Psoas muscle (tissue), 8 donors: Measurements from ENCODE around the gene RSRP1. TPM values are rescaled to one million over a fixed set of nuclear protein-coding genes. Genes with fewer than 3 reads are reported as not detected.

Experiments
- ATAC-seq, 4 donors: fragments of 200-7000 bp; cut with Tn5 transposase; one replicate each; pipeline ENCODE4 v1.9.1; 2020; ENCODE audit warnings: moderate library complexity in 3 of 4, mild to moderate bottlenecking in 2 of 4
- DNase-seq, 2 donors: peaks; one replicate each; pipeline ENCODE4 v3.0.0-alpha.2; 2020
- H3K27ac ChIP-seq: fragments of 200-600 bp; one replicate; pipeline ENCODE4 v1.8.0; 2022
- H3K27me3 ChIP-seq, 3 donors: fragments of 200-600 bp in 1 of 3; one replicate each; pipeline versions ENCODE4 v1.6.1 to v1.8.0; 2013 to 2022; ENCODE audit warnings: low read length in 2 of 3, mild to moderate bottlenecking in 2 of 3, moderate library complexity in 1 of 3; ENCODE audit not compliant: insufficient read depth in 3 of 3
- H3K36me3 ChIP-seq, 2 donors: fragments of 200-600 bp in 1 of 2; one replicate each; pipeline versions ENCODE4 v1.6.1 to v1.8.0; 2013 to 2022; ENCODE audit warnings: low read depth in 1 of 2, mild to moderate bottlenecking in 1 of 2, moderate library complexity in 1 of 2; ENCODE audit not compliant: insufficient read depth in 1 of 2
- H3K4me1 ChIP-seq: fragments of 200-600 bp; one replicate; pipeline ENCODE4 v1.8.0; 2022
- H3K4me3 ChIP-seq: fragments of 200-600 bp; one replicate; pipeline ENCODE4 v1.8.0; 2022; ENCODE audit warnings: mild to moderate bottlenecking
- H3K9me3 ChIP-seq: fragments of 200-600 bp; one replicate; pipeline ENCODE4 v1.8.0; 2022
- CTCF ChIP-seq: fragments of 200-600 bp; IDR thresholded peaks from one replicate; pipeline ENCODE4 v1.8.0; 2022; ENCODE audit warnings: antibody characterized with exemption
- WGBS, 3 donors: extraction: QIAGEN DNeasy Blood & Tissue Kit; methylation state at CpG; one replicate each; pipeline versions ENCODE4 v1.1.6 to v1.1.7; 2013; 5-methylcytosine and 5-hydroxymethylcytosine counted together
- intact Hi-C, 2 donors: fragments of 100-400 bp; cut with DNase I; formaldehyde crosslinking; loops; one replicate each; pipeline versions ENCODE4 v1.11.0 to v1.14.2; 2022
- polyA plus RNA-seq, 3 donors: library from polyadenylated mRNA; stranded (reverse); fragments of 200-250 nt; gene quantifications; one replicate each; pipeline ENCODE4 v1.2.3, GENCODE V29; 2013
- total RNA-seq, 4 donors: library from RNA; stranded (reverse); fragmentation: NEBNext Ultra II Directional in 2 of 4; extraction: Animal tissue kit (Norgen Biotek cat#: 25700) in 2 of 4; gene quantifications; one replicate each; pipeline versions ENCODE4 v1.2.1 to v1.2.4, GENCODE V29; 2021 to 2023
- donor health status: healthy with polysubstance abuse.
- donor health status: DM: no; HTN: no; CAD: no; lungs with moderate emphysema.
- donor health status: Bipolar disorder and iron deficiency.
- donor health status: healthy.
- donor health status: DM: yes; HTN: yes; CAD: no.
- donor health status: DM: no; HTN: no; CAD: no.
- donor health status: DM: no; HTN: no; CAD: no.
- donor health status: DM: yes; HTN: yes; CAD: no.

RSRP1 gene
- total and polyA plus RNA-seq, 7 donors = 9.6 to 36.5 (median 17.7) TPM

GRCh38 chr1:25232866-25233784 is 14.1 kb downstream of the RSRP1 start:
- DNase-seq = peak; percentile 82 to 89
- peak; percentile 83 to 91 (median 86) for ATAC-seq
- H3K36me3 ChIP-seq = peaks cover 8 to 32% of the 10 kb centered on the region in 2 donors
- intact Hi-C loops = loop anchor here in 1 of 2 donors (5.0 kb wide), 1 partner anchor 591 kb away; the partner anchor contains the start of gene SRRM1
- no peak for TF ChIP-seq CTCF
- H3K9me3 ChIP-seq = no peaks in the 10 kb centered on the region
- peak overlapping the region; percentile 95 for H3K27ac ChIP-seq
- H3K4me3 ChIP-seq = peak overlapping the region; percentile 90
- WGBS, 3 donors = 8 to 21% (median 12%) methylated on average over 13 of the region's 13 CpGs
- H3K27me3 ChIP-seq = no peaks in the 10 kb centered on the region
- peaks cover 47% of the 10 kb centered on the region for H3K4me1 ChIP-seq

GRCh38 chr1:25232027-25232865 is 15.0 kb downstream of the RSRP1 start, which contains the start of gene SYF2:
Gene SYF2 (minus strand): TSS chr1:25232502. CDS start chr1:25232467, 35 bp downstream.
- peak; percentile 95 to 96 for DNase-seq
- Histone ChIP-seq H3K36me3 (peaks cover 13 to 41% of the 10 kb centered on the region in 2 donors), H3K27me3 (no peaks in the 10 kb centered on the region), H3K9me3 (no peaks in the 10 kb centered on the region), H3K4me1 (peaks cover 39% of the 10 kb centered on the region), H3K27ac (peak within 1 kb of the TSS; percentile 95), H3K4me3 (peak within 1 kb of the TSS; percentile 90)
- intact Hi-C loops = loop anchor here in 1 of 2 donors (5.0 kb wide), 1 partner anchor 590 kb away; the partner anchor contains the start of gene SRRM1
- 0 to 1% (median 1%) methylated on average over 53 to 54 of the region's 54 CpGs for WGBS, 3 donors
- ATAC-seq = peak; percentile 85 to 90 (median 88)
- no peak for TF ChIP-seq CTCF

- no peaks in the 10 kb centered on the region for H3K9me3 ChIP-seq
- intact Hi-C loops = loop anchor here (10.0 kb wide), 2 partner anchors 559 to 569 kb away; no protein-coding TSS in a partner anchor
- no peak overlapping the region for H3K27ac ChIP-seq
These were observed 23.8 kb downstream of the RSRP1 start for GRCh38 chr1:25223471-25223870.

More at GRCh38 chr1:25223471-25223870, 23.8 kb downstream of the RSRP1 start:
- no peak overlapping the region for H3K4me3 ChIP-seq
- no peaks in the 10 kb centered on the region for H3K4me1 ChIP-seq
- DNase-seq = no peak
- no peak for ATAC-seq
- WGBS, 3 donors = 57 to 73% (median 60%) methylated on average over 3 of the region's 3 CpGs
- H3K36me3 ChIP-seq = peaks cover 14 to 95% of the 10 kb centered on the region in 2 donors
- TF ChIP-seq CTCF = no peak
- H3K27me3 ChIP-seq = no peaks in the 10 kb centered on the region
